GM21529 (cell line): Measurements from ENCODE around the gene TXNRD2.

Experiments used
- ATAC-seq: cut with Tn5 transposase; IDR thresholded peaks from one replicate; pipeline ENCODE4 v1.9.1; 2021; ENCODE audit not compliant: unreplicated experiment

The TXNRD2 gene

DNA sequence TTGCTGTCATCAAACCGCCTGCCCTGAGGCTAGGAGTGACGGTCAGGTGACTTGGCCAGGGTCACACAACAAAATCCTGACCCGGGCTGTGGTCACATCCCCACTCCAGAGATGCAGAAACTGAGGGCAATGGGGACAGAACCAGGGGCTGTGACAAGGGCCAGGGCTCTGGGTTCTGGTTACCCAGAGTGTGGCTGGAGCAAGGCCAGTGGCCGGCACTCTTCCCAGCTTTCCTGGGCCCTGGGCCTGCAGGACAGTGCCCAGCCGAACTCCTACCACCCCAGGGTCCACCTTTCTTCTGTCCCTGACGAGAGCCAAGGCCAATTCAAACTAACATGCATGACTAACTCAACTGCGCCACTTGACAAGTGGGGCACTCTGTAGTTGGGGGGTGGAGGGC is 39.1 kb upstream of the TXNRD2 start:
- ATAC-seq, result no peak

DNA sequence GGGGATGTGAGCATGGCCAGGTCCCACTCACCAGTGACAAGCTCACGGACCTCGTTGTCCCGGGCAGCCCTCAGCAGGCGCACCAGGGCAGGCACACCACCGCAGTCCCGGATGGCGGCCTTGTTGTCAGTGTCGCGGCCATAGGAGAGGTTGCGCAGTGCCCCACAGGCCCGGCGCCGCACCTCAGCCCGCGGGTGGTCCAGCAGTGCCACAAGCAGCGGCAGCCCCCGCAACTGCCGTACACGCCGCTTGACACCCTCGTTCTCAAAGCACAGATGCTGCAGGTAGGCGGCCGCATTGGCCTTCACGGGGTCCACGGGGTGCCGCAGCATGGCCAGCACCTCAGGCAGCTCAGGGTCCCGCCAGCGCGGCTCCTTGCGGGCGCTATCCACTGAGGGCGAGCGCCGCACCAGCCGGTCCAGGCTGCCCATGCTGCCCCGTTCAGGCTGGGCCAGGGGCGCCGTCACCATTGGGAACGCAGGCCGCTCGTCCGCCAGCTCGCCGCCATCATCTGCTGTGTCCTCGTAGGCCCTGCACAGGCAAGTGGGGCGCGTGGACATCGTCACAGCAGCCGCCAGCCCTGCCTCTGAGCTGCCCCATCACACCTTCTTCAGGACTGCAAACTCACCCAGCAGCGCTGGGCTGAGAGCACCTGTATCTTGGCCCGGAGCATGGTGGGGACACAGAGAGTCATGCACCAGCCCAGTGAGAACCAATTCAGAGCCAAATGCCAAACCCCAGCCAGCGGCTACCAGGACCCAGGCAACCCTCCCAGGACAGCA is 38.3 kb upstream of the TXNRD2 start:
- ATAC-seq, result no peak

DNA sequence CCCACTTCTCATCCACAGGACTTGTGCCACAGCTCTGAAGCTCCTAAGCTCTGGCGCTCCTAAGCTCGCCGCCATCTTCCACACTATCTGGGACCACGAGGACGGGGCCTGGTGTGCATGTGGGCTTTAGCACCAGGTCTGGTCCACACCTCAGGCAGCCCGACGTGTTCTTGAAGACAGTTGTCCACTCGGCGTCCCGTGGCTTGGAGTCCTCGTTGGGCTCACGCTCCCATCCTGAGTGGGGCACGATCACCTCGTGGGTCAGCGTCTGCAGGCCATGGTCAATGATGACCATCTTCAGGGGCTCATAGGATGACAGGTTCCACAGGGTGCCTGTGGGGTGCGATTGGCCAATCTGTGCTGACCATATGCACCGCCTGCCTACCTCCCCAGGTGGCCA is 37.1 kb upstream of the TXNRD2 start:
- no peak for ATAC-seq

DNA sequence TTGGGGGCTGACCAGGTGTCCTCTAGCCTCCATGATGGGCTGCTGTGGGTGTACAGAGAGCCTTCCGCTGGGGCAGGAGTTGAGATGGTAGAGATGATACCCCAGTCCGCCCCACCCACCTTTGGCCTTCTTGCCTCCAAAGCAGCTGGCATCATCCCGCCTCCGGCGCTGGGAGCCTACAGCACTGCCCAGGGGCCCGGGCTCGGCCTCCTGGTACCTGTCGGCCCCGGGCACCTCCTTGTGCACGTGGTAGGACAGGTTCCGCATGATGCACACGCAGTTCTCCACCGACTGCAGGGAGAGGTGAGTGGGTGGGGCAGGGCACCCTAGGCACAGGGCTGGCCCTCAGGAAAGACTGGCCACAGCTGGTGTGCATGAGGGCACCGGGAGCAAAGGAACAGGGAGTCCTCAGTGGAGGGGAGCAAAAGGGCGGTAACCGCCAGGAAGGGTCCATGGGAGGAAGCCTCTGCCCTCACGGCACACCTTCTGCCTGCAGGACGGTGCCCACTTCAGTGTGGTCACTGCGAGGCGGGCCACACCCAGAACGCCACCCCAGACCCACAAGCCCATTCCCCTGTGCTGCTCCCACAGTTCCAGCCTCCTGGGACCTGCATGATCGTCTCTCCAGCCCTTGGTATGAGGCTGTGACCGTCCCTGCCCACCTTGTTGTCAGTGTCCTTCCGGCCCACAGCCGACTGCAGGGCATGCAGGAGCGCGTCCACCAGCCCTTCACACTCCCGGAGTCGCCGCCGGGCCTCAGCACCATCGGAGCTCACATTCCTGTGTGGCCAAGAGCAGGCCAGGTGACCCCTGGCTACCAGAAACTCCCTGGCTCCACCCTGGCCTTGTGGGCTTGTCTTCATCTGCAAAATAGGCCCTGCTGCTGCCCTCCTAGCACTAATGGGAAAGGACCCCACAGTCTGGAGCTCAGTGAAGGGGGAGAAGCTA is 36.0 kb upstream of the TXNRD2 start:
- no peak for ATAC-seq

DNA sequence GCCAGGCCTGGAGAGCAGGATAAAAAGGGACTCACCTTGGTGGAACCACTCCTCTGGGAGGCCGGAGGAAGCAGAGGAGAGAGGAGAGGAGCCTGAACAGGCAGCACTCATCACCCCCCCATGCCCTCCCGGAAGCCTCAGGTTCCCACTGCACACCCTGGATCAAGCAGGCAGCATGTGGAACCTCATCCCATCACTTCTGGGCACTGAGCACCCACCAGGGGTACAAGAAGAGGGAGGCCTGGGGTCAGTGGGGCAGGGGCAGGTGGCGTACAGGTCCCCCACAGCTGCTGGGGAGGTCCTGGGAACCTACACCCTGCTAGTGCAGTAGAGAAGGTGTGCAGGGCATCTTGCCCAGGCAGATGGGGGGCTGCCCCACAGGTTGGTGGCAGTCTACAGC is 35.1 kb upstream of the TXNRD2 start:
- no peak for ATAC-seq

DNA sequence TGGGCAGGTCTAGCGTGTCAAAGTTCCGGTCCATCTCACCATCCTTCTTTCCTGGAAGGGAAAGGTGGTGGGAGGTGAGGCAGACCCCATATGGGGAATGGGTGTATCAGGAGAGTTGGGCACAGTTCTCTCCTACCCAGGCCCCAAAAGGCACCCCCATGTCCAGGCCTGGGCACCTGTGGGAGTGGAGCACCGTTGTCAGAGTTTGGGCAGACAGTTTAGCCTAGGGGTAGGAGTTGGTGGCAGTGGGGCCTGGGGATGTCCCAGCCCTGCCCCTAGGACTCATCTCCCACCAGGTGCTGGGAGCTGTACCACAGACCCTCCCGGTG is 34.1 kb upstream of the TXNRD2 start:
- ATAC-seq, result no peak

DNA sequence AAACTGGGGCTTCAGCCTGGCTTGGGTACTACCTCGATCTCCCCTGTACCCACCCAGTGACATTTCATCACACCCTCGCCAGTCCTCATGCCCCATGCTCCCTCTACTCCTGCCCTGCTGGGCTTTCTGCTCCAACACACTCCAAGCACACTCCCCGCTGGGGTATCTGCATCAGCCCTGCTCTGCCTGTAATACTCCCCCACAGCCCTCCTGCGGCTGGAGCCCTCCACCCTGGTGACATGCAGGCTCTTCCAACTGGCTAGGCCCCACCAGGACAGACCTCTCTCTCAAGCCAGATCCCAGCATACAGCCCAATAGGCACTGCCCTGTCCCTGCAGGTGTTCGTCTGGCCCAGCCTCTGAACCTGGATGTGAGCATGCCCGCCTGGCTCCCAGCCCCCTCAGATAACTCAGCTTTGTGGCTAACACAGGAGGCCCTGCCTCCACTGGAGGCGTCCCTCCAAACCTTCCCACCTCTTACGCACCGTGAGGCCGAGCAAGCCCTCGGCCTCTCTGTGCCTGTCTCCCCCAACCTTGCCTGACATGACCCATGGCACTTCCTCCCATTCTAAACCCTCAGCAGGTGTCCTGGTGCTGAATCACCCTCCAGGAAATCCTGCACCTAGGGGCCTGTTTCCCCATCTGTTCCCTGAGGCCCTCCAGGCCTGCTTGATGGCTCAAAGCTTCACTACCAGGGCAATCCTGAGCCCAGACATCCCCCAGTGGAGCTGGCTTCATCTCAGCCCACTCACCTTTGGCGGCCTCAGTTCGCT is 33.5 kb upstream of the TXNRD2 start:
- no peak for ATAC-seq

DNA sequence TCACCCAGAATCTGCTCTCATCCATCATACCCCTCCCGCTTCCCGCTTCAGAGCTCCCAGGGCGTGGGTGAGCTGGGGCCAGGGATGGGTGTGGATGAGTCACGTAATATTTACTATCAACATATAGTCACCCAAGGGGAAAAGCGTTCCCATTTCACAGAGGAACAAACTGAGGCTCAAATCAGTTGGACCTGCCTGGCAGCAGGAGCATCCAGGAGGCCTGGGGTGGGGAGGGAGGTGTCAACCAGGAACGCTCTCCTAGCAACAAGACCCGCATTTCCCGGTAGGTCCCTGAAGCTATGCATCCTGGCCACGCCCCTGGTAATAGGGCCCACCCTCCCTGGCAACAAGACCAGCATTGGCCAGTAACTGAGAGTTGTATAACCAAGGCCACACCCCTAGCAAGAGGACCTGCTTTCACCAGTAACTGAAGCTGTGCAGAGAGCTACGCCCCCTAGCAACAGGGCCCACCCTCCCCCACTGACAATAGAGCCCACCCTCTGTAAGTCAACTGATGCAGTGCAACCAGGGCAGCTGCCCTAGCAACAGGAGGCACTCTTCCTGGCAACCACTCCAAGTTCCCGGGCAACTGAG is 32.7 kb upstream of the TXNRD2 start:
- no peak for ATAC-seq

DNA sequence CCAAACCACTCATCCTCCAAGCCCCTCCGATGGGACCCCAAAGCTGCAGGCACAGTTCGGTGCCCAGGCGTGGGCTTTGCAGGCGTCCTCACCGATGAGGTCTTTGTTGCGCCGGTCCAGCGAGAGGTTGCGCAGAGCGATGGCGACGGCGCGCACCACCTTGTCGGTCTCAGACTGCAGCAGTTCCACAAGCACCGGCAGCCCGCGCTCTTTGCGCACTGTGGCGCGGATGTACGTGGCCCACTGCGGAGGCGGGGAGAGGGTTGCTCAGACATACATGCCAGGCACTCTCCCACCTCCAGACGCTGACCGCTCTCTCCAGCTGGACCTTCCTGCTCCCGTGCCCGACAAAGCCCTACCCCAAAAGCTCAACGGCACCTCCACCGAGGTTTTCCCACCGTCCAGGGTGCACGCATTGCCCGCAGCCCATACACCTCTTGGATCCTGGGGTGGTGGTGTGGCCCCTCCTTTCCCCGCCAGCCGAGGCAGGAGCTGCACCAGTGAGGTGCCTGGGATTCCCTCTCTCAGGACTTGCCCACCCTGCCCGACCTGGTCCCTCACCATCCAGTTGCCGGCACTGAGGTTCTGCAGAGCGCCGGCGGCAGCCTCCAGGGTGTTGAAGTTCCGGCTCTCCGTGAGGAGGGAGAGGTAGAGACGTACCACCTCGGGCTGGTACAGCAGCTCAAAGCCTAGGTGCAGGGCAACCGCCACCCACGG is 32.1 kb upstream of the TXNRD2 start:
- no peak for ATAC-seq

DNA sequence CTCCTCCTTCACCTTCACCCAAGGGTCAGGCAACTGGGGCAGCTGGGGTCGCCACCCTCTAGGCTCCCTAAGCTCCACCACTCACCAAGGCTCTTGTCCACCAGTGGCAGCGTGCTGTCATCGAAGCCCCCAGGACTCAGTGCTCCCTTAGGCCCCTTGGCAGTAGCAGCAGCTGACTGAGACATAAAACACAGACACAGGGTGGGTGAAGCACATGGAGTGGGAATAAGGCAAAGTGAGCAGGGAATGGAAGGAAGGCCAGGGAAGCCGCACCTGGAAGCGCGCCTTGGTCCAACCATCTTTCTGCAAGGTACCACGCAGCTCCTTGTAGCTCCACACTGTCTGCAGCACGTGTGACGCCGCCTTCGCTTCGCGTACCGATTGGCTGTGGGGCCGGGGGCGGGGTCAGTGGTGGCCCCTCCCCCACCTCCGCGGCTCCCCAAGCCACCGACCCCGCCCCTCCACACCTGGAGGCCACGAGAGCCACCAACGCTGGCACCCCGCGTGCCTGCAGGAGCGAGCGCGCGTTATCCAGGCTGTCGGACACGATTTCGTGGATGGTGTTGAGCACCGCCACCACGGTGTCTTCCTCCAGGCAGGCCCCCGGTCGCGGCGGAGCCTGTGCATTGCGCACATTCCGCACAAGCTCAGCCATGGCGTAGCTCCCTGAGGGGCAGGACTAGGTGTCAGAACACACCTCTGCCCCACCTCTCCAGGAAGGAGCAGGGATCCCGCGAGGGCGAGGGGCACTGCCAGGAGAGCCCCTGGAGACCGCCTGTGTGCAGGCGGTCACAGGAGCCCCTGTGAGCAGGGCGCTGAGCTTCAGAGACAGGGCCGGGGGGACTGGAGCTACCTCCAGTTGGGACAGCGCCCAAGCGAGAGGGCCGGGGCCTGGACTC is 31.3 kb upstream of the TXNRD2 start:
- ATAC-seq, result no peak

DNA sequence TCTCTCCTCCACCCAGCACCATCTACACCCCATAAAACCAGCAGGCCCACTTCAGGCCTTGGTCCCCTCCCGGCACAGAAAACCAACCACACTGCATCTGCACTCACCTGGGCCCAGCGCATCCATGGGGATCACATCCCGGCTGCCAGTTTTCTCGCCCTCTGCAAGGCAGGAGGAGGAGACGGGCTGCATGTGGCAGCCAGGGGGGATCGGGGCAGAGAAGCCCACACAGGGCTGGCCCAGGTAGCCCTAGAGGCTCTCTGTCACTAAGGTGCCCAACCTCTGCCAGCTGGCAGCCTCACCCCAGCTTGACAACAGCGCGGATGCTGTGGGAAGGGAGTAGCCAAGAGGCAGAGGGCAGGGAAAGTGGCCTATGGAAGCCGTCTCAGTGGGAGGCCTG is 30.6 kb upstream of the TXNRD2 start:
- ATAC-seq, result no peak

DNA sequence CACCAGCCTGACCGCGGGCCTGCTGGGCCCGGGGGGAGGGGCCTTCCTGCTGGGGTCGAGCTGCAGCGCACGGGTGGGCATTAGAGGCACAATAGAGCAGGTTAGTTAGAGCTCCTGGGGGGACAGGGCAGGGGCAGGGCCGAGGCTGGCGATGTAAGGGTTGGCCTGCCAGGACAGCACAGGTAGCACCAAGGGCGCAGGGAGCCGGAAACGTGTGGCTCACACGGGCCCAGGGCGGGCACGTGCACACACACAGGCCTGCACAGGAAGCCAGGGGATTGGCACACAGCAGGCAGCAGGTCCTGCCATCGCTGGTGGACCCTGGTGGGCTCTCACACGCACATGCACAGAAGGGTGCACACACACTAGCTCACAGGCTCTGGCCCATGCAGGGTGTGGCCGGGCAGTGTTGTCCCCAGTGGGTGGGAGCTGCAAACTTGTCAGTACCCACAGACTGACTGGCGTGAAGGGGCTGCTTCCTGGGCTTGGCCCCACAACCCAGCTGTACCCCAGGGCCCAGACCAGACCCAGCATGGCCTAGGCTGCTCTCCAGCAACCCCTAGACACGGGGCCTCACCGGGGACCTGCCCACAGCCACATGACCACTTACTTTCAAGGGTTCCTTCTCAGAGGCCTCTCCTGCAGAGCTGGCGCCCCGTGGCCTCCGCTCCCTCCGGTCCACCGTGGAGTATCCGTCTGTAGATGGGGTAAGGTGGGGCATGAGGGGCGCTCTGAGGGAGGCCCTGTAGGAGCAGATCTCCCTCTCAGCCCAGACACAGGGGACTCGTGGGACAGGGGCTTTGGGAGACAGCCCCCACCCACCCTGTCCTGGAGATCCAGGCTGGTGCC is 29.9 kb upstream of the TXNRD2 start:
- ATAC-seq, result no peak

DNA sequence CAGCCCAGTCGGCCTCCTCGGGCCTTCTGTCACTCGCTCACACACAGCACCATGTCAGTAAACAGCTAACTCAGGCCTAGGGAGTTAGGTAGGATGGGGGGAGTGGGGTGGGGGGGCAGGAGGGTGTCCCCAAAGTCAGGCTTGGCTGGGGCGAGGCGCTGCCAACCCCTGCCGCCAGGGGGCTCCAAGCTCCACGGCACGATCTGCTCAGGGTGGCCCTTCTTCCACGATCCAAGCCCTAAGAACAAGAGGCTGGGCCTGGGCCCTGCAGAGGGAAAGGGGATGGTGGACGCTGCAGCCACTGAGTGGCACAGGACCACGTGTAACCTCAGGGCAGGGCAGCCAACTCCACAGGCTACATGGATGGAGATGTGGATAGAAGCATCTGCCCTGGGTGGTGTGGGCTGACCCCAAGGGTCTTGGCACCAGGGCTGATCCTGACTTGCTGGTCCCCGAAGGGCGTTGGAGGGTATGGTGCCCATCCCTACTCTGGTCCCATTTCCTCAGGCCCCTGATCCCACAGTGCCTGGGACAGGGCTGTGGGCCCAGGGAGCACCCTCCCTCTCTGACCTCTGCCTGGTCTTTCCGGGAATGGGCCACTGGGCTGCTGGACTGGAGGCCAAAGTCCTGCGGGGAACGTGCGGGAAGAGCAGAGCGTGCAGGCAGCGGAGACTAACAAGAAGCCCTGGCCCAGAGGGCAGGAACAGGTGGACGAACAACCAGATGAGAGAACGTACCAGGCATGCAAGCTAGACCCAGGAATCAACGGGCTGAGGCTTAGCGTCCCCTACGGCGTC is 29.1 kb upstream of the TXNRD2 start:
- ATAC-seq, result no peak

DNA sequence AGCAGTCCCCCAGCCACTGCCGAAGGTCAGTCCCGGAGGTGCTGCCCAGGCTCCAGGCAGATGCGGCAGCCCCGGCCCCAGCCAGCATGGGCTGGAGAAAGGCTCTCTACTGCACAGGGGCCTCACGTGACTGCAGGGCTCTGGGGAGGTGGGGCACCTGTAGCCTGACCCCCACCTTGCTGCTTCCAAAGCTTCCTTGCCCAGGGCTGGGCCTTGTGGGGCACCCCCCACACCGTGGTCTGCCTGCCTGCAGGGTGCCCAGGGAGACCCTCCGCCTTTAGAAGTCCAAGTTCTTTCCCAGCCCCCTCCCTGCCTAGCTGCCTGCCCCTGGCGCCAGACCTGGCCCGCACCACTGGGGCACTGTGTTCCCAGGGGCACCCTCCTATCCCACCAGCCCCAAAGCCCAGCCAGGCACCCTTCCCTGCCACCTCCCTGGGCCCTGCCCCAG is 28.4 kb upstream of the TXNRD2 start:
- no peak for ATAC-seq

DNA sequence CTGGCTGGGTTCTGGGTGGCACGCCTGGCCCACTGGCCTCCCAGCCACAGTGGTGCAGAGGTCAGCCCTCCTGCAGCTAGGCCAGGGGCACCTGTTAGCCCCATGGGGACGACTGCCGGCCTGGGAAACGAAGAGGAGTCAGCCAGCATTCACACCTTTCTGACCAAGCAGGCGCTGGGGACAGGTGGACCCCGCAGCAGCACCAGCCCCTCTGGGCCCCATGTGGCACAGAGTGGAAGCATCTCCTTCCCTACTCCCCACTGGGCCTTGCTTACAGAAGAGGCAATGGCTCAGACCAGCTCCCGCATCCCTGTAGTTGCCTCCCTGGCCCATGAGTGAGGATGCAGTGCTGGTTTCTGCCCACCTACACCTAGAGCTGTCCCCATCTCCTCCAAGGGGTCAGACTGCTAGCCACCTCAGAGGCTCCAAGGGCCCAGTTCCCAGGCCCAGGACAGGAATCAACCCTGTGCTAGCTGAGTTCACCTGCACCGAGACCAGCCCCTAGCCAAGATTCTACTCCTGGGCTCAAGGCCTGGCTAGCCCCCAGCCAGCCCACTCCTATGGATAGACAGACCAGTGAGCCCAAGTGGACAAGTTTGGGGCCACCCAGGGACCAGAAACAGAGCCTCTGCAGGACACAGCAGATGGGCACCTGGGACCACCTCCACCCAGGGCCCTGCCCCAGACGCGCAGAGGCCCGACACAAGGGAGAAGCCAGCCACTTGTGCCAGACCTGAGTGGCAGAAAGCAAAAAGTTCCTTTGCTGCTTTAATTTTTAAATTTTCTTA is 27.7 kb upstream of the TXNRD2 start:
- ATAC-seq, result no peak

DNA sequence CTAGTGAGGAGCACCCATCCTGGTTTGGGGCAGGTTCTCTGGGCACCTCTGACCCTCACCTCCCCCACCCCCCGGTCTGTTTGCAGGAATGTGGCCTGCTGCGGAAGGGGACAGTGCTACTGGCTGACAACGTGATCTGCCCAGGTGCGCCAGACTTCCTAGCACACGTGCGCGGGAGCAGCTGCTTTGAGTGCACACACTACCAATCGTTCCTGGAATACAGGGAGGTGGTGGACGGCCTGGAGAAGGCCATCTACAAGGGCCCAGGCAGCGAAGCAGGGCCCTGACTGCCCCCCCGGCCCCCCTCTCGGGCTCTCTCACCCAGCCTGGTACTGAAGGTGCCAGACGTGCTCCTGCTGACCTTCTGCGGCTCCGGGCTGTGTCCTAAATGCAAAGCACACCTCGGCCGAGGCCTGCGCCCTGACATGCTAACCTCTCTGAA is 26.9 kb upstream of the TXNRD2 start:
- ATAC-seq, result no peak
